Measurements from ENCODE around the gene FOXD4L6. TPM values are rescaled to one million over a fixed set of nuclear protein-coding genes. Genes with fewer than 3 reads are reported as not detected.

FOXD4L6 gene
- total RNA-seq, 2 donors from 2014 or later, result 0.09 TPM; not detected in 1

Other genes with a start within 250 kb of the FOXD4L6 start
- gene ZNG1F, start 60.6 kb upstream of the FOXD4L6 start, total RNA-seq, result 10 to 100 TPM in 1 of 2 donors, 1 to 10 TPM in 1; 6.7 to 19.2 TPM

Measured in prostate gland (tissue), 2 donors.